HepG2 (cell line): ENCODE data around the gene DAB1. TPM values are rescaled to one million over a fixed set of nuclear protein-coding genes. Genes with fewer than 3 reads are reported as not detected.

Experiments
- HOXA9 ChIP-seq: sonication (generic); formaldehyde crosslinking; IDR thresholded peaks from 2 replicates; pipeline ENCODE4 v1.8.1; 2022; ENCODE audit warnings: missing genetic modification reagents, mild to moderate bottlenecking, moderate library complexity, borderline replicate concordance
- PAX8 ChIP-seq: sonication (generic); formaldehyde crosslinking; IDR thresholded peaks from 2 replicates; pipeline ENCODE4 v1.8.0; 2022; ENCODE audit warnings: mild to moderate bottlenecking, missing genetic modification reagents, borderline replicate concordance
- ZBTB7B ChIP-seq: sonication (generic); formaldehyde crosslinking; IDR thresholded peaks from 2 replicates; pipeline ENCODE4 v1.4.0; 2020; ENCODE audit warnings: missing genetic modification reagents
- ZNF101 ChIP-seq: sonication (generic); formaldehyde crosslinking; IDR thresholded peaks from 2 replicates; pipeline ENCODE4 v1.4.0; 2020; ENCODE audit warnings: mild to moderate bottlenecking, low read depth, missing genetic modification reagents, borderline replicate concordance
- ZNF30 ChIP-seq: sonication (generic); formaldehyde crosslinking; IDR thresholded peaks from 2 replicates; pipeline ENCODE4 v1.5.0; 2020; ENCODE audit warnings: mild to moderate bottlenecking, missing genetic modification reagents
- polyA plus RNA-seq, 8 experiments: library from polyadenylated mRNA; depleted of rRNA in 3 of 8; stranded (reverse) in 7 of 8; unstranded in 1 of 8; fragments of >200 nt; fragmentation: Illumina TruSeq in 4 of 8; extraction: Trizol in 4 of 8; gene quantifications; 2 replicates each; pipeline versions ENCODE4 v1.2.1 to v1.2.3, GENCODE V29; 2011 to 2016; ENCODE audit warnings: low read depth in 4 of 8, missing spikeins in 1 of 8, mixed read lengths in 1 of 8; ENCODE audit not compliant: insufficient read depth in 1 of 8
- total RNA-seq, 5 experiments: library from RNA; depleted of rRNA; stranded (reverse); fragments of >200 nt; fragmentation: Illumina TruSeq; extraction: Trizol; gene quantifications; 2 replicates each; pipeline ENCODE4 v1.2.3, GENCODE V29; 2016; ENCODE audit warnings: low read depth in 1 of 5
- TF ChIP-seq, protein P1 (sequence below): sonication (generic); formaldehyde crosslinking; IDR thresholded peaks from 2 replicates; pipeline ENCODE4 v1.4.0; 2020; ENCODE audit warnings: mild to moderate bottlenecking, missing genetic modification reagents
- TF ChIP-seq, protein P2 (sequence below): sonication (generic); formaldehyde crosslinking; IDR thresholded peaks from 2 replicates; pipeline ENCODE4 v1.5.0; 2020; ENCODE audit warnings: missing genetic modification reagents

The DAB1 gene
- total and polyA plus RNA-seq, 2 of the 13 experiments (the other 11 are each of a cell fraction or from before 2014, with no cell fraction given) = 0.04 to 0.13 TPM

DNA sequence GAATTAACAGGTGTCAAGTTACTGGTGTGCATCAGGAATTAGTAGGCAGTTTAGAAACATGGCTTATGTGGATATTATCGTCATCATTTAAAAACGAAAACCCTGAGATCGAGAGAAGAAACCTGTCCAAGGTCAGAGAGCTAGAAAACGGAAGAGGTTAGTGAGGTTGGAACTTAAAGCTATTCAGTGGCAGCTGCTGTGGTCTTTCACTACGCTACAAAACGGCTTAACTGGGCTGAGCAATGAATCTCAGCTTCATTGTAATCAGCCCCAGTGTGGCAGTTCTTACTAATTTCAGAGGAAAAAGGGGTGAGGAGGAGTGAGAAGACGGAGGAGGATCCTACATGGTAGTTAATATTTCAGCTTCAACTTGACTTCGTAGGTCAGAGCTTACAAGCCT is 77.9 kb downstream of the DAB1 start (continued):
- TF ChIP-seq, protein P1, sequence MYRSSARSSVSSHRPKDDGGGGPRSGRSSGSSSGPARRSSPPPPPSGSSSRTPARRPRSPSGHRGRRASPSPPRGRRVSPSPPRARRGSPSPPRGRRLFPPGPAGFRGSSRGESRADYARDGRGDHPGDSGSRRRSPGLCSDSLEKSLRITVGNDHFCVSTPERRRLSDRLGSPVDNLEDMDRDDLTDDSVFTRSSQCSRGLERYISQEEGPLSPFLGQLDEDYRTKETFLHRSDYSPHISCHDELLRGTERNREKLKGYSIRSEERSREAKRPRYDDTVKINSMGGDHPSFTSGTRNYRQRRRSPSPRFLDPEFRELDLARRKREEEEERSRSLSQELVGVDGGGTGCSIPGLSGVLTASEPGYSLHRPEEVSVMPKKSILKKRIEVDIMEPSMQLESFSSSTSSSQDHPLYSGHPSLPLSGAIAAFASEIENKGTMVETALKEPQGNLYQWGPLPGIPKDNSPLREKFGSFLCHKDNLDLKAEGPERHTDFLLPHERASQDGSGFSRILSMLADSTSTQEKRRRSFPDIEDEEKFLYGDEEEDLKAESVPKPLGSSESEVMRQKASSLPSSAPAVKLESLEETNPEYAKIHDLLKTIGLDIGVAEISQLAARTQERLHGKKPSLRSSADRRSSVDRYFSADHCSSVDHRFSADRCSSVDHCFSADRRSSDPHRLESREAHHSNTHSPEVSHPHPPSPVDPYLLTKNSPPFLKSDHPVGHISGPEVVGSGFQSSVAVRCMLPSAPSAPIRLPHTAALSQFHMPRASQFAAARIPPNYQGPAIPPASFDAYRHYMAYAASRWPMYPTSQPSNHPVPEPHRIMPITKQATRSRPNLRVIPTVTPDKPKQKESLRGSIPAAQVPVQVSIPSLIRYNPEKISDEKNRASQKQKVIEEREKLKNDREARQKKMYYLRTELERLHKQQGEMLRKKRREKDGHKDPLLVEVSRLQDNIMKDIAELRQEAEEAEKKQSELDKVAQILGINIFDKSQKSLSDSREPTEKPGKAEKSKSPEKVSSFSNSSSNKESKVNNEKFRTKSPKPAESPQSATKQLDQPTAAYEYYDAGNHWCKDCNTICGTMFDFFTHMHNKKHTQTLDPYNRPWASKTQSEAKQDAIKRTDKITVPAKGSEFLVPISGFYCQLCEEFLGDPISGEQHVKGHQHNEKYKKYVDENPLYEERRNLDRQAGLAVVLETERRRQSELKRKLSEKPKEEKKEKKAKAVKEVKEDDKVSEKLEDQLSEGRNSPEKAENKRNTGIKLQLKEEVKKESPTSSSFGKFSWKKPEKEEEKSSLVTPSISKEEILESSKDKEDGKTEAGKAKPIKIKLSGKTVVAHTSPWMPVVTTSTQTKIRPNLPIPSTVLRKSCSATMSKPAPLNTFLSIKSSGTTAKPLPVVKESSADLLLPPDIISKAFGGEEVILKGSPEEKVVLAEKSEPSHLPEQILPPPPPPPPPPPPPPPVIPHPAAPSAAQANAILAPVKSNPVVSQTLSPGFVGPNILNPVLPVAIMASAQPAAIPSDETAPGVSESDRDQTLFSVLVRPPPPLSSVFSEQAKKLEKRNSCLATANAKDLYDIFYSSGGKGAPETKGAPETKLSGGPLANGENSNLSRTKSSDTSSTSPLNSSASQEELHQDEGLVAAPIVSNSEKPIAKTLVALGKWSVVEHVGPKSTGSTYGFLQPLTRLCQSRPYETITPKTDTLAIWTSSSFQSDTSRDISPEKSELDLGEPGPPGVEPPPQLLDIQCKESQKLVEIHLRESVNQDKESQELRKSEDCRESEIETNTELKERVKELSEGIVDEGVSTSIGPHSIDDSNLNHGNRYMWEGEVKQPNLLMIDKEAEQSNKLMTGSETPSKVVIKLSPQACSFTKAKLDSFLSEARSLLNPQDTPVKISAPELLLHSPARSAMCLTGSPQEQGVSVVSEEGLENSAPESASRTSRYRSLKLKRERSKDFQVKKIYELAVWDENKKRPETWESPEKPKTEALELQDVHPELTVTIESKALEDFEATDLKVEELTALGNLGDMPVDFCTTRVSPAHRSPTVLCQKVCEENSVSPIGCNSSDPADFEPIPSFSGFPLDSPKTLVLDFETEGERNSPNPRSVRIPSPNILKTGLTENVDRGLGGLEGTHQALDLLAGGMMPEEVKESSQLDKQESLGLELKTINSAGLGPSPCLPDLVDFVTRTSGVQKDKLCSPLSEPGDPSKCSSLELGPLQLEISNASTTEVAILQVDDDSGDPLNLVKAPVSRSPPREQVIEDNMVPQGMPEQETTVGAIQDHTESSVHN (CRISPR knock-in tag) = no peak
- TF ChIP-seq ZBTB7B (CRISPR knock-in tag) (no peak), ZNF30 (CRISPR knock-in tag) (no peak), HOXA9 (CRISPR knock-in tag) (no peak), PAX8 (CRISPR knock-in tag) (no peak), ZNF101 (no peak)
- TF ChIP-seq, protein P2, sequence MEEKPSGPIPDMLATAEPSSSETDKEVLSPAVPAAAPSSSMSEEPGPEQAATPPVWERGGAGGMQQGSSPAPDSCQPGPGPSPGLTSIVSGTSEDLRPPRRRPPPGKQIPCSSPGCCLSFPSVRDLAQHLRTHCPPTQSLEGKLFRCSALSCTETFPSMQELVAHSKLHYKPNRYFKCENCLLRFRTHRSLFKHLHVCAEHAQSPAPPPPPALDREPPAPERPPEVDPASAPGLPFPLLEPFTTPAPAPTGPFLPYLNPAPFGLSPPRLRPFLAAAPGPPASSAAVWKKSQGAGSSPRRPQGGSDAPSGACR (CRISPR knock-in tag) = no peak
